Thyroid gland (tissue), 4 donors: ENCODE results near the gene MLPH.

Experiments used
- CTCF ChIP-seq, 6 experiments: fragments of 200-600 bp in 3 of 6; fragments of 450-650 bp in 3 of 6; sonication (generic) in 3 of 6; IDR thresholded peaks; one replicate each; pipeline ENCODE4 v1.5.1; 2016 to 2019; ENCODE audit warnings: antibody characterized with exemption in 6 of 6, mild to moderate bottlenecking in 2 of 6, inconsistent platforms in 1 of 6, moderate library complexity in 1 of 6
- POLR2A ChIP-seq, 2 donors: fragments of 450-650 bp; IDR thresholded peaks; one replicate each; pipeline ENCODE4 v1.6.1; 2017; ENCODE audit warnings: antibody characterized with exemption in 2 of 2, mild to moderate bottlenecking in 2 of 2, moderate library complexity in 1 of 2

- TF ChIP-seq CTCF (IDR thresholded peaks at IDR 0.05) (no peak), POLR2A (IDR thresholded peaks at IDR 0.05) (no peak)
Measured at GRCh38 chr2:237567276-237568029, 80.4 kb downstream of the MLPH start.
